ENCODE measurements around the gene SERTAD2. TPM values are rescaled to one million over a fixed set of nuclear protein-coding genes. Genes with fewer than 3 reads are reported as not detected.

SERTAD2 gene
- total RNA-seq, 4 donors from 2014 or later: 8.7 to 10.3 (median 9.8) TPM

DNA sequence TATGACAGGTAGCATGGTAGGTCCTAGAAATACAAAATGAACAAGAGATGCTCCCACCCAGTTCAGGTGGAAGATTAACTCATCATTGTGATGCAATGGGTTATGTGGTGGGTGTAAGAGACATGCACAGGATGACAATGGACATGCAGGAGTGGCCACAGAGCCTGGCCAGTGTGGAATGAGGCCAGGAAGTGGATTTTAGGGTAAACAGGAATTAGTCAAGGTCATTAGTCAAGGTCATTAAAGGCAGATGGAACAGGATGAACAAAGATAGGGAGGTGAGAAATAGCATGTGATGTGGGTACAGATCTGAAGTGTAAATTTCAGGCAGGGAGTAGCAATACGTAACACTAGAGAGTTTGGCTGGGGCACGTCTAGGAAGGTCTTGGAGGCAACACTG, 15.6 kb upstream of the SERTAD2 start:
- peaks cover 0 to 13% (median 0%) of the 10 kb centered on the region in 4 donors for H3K4me1 ChIP-seq
- no peak overlapping the region for H3K4me3 ChIP-seq
- no peak overlapping the region for H3K27ac ChIP-seq
- H3K36me3 ChIP-seq: no peaks in the 10 kb centered on the region
- no peak for TF ChIP-seq CTCF (IDR thresholded peaks at IDR 0.05)
- TF ChIP-seq POLR2A (IDR thresholded peaks at IDR 0.05): no peak
- H3K27me3 ChIP-seq: no peaks in the 10 kb centered on the region
- H3K9me3 ChIP-seq: no peaks in the 10 kb centered on the region
- no peak for DNase-seq

DNA sequence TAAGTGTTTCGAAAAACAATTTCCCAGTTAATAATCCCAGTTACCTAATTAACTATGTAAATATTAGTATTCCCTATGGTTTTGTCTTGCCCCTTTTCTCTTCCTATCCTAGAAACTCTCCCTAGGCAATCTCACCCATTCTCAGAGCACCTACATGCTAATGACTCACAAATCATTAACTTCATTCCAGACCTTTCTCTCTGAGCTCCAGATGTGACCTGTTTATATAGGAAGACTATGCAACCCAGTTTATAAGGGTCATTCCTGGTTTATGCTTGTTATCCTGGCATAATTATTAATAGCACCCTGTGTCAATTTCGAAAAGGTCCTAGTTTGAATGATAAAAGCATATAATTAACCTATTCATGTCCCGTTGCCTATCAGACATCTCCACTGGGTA, 14.8 kb upstream of the SERTAD2 start:
- Histone ChIP-seq H3K27me3 (no peaks in the 10 kb centered on the region), H3K36me3 (no peaks in the 10 kb centered on the region), H3K4me1 (peaks cover 0 to 13% (median 0%) of the 10 kb centered on the region in 4 donors), H3K9me3 (no peaks in the 10 kb centered on the region), H3K27ac (no peak overlapping the region), H3K4me3 (no peak overlapping the region)
- TF ChIP-seq POLR2A (IDR thresholded peaks at IDR 0.05) (no peak), CTCF (IDR thresholded peaks at IDR 0.05) (no peak)
- DNase-seq: no peak

GRCh38 chr2:64667535-64667934, 13.8 kb upstream of the SERTAD2 start:
- Histone ChIP-seq H3K9me3 (no peaks in the 10 kb centered on the region), H3K4me1 (peaks cover 0 to 13% (median 0%) of the 10 kb centered on the region in 4 donors), H3K27me3 (no peaks in the 10 kb centered on the region), H3K36me3 (no peaks in the 10 kb centered on the region), H3K4me3 (no peak overlapping the region), H3K27ac (peak overlapping the region; percentile 34 to 71 (median 54))
- no peak for DNase-seq
- TF ChIP-seq POLR2A (IDR thresholded peaks at IDR 0.05) (no peak), CTCF (IDR thresholded peaks at IDR 0.05) (no peak)

GRCh38 chr2:64666810-64667438, 13.2 kb upstream of the SERTAD2 start:
- no peaks in the 10 kb centered on the region for H3K9me3 ChIP-seq
- peak overlapping the region; percentile 34 to 71 (median 54) for H3K27ac ChIP-seq
- no peak for TF ChIP-seq CTCF (IDR thresholded peaks at IDR 0.05)
- no peak for TF ChIP-seq POLR2A (IDR thresholded peaks at IDR 0.05)
- no peak for DNase-seq
- H3K27me3 ChIP-seq: no peaks in the 10 kb centered on the region
- no peaks in the 10 kb centered on the region for H3K36me3 ChIP-seq
- peaks cover 0 to 15% (median 0%) of the 10 kb centered on the region in 4 donors for H3K4me1 ChIP-seq
- no peak overlapping the region for H3K4me3 ChIP-seq

DNA sequence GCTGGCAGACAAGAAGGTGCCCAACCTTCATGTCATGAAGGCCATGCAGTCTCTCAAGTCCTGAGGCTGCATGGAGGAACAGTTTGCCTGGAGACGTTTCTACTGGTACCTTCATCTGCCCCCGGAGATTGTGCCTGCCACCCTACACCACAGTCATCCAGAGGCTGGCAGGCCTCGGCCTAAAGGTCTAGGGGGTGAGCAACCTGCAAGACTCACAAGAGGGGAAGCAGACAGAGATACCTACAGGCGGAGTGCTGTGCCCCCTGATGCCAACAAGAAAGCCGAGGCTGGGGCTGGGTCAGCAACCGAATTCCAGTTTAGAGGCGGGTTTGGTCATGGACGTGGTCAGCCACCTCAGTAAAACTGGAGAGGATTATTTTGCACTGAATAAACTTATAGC, 12.0 kb upstream of the SERTAD2 start:
- H3K27me3 ChIP-seq: no peaks in the 10 kb centered on the region
- TF ChIP-seq POLR2A (IDR thresholded peaks at IDR 0.05): no peak
- TF ChIP-seq CTCF (IDR thresholded peaks at IDR 0.05): no peak
- H3K36me3 ChIP-seq: no peaks in the 10 kb centered on the region
- peaks cover 0 to 23% (median 0%) of the 10 kb centered on the region in 4 donors for H3K4me1 ChIP-seq
- no peak for DNase-seq
- no peaks in the 10 kb centered on the region for H3K9me3 ChIP-seq
- H3K27ac ChIP-seq: peak overlapping the region in 1 of 4 donors; percentile 42
- H3K4me3 ChIP-seq: no peak overlapping the region
